Choroid plexus epithelial cell (primary cell): Measurements from ENCODE around the gene KRTAP3-2.

Experiments
- DNase-seq: peaks from one replicate; pipeline ENCODE4 v3.0.0-alpha.2; 2010; ENCODE audit warnings: low read depth
- H3K4me3 ChIP-seq: 2 replicates; pipeline ENCODE4 v1.5.1; 2011; ENCODE audit warnings: low read depth, mild to moderate bottlenecking, control low read depth, low read length, moderate library complexity
- CTCF ChIP-seq: conservative IDR thresholded peaks from 2 replicates; pipeline ENCODE4 v1.5.1; 2011; ENCODE audit warnings: low read depth, mild to moderate bottlenecking, control low read depth, inconsistent platforms, low read length, moderate library complexity

Gene KRTAP3-2

GRCh38 chr17:40949418-40949817 is 50.3 kb downstream of the KRTAP3-2 start:
- no peak for DNase-seq
- H3K4me3 ChIP-seq: no peak overlapping the region
- no peak for TF ChIP-seq CTCF
